Stimulated activated CD4-positive, alpha-beta T cell treated with anti-CD3 and anti-CD28 coated beads, TNF-alpha, amount 100 ng/mL, for 48 hours (primary cell): ENCODE data around the gene TOGARAM1.

Source experiments
- DNase-seq, 3 donors: peaks; one replicate each; pipeline ENCODE4 v3.0.0-alpha.2; 2020; ENCODE audit warnings: low read depth in 3 of 3

Gene TOGARAM1, protein sequence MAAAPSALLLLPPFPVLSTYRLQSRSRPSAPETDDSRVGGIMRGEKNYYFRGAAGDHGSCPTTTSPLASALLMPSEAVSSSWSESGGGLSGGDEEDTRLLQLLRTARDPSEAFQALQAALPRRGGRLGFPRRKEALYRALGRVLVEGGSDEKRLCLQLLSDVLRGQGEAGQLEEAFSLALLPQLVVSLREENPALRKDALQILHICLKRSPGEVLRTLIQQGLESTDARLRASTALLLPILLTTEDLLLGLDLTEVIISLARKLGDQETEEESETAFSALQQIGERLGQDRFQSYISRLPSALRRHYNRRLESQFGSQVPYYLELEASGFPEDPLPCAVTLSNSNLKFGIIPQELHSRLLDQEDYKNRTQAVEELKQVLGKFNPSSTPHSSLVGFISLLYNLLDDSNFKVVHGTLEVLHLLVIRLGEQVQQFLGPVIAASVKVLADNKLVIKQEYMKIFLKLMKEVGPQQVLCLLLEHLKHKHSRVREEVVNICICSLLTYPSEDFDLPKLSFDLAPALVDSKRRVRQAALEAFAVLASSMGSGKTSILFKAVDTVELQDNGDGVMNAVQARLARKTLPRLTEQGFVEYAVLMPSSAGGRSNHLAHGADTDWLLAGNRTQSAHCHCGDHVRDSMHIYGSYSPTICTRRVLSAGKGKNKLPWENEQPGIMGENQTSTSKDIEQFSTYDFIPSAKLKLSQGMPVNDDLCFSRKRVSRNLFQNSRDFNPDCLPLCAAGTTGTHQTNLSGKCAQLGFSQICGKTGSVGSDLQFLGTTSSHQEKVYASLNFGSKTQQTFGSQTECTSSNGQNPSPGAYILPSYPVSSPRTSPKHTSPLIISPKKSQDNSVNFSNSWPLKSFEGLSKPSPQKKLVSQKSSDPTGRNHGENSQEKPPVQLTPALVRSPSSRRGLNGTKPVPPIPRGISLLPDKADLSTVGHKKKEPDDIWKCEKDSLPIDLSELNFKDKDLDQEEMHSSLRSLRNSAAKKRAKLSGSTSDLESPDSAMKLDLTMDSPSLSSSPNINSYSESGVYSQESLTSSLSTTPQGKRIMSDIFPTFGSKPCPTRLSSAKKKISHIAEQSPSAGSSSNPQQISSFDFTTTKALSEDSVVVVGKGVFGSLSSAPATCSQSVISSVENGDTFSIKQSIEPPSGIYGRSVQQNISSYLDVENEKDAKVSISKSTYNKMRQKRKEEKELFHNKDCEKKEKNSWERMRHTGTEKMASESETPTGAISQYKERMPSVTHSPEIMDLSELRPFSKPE (N-terminal part only)

DNA sequence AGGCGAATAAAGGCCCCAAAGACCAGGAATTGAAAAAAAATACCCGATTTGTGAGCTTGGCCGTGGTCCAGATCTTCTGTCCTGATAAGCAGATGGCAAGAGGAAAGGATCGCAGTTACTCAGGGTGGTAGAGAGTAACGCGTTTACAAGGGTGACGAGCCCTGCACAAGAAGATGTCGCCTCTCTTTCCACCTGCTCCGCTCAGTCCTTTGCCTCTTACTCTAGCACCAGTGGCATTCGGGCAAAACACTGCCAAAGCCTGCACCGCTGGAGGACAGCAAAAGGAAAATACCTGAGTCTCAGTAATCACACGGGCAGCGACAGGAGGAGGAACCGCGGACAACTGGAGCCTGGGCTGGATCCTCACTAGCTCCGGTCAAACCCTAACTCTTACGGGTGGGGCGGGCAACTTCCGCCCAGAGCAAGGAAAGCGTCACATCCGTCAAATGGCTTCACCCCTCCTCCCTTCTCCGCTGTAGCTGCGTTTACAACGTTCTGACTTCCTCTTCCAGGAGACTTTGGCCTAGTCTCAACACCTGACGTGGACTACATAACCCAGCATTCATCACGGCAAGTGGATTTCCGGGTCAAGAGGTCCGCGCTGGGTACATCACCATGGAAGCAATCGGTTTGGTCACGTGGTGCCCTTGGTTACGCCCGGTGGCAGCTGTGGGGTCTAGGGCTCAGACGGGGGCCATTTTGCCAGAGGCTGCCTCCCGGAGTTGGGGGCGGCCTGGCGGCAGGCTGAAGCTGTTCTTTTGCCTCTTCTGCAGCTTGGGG, at the start of gene TOGARAM1, which contains the start of gene KLHL28:
TSS of gene TOGARAM1 (plus strand) at position 637 of the 780 bp plus-strand sequence. CDS start 232 bp downstream, outside the sequence.
TSS of gene KLHL28 (minus strand) at position 394 of the 780 bp plus-strand sequence. CDS start 16,019 bp downstream, outside the sequence.
- peak; percentile 90 to 94 (median 92) for DNase-seq

DNA sequence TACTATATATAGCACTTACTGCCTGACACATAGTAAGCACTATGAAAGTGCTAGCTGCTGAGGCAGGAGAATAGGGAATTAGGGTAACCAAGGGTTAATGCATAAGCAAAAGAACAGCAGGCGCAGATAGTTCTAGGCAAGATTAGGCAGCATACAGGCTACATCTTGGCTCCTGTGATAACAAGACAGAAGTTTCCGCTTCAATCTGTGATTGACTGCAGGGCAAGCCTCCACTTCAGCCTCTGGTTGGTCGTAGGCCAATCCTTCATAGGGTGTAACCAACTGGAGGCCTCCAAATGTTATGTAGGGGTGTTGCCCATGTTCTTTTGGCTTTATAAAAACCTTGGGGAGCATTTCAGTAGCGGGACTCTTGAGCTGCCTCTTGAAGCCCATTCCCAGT, 47.1 kb upstream of the TOGARAM1 start:
- no peak for DNase-seq

DNA sequence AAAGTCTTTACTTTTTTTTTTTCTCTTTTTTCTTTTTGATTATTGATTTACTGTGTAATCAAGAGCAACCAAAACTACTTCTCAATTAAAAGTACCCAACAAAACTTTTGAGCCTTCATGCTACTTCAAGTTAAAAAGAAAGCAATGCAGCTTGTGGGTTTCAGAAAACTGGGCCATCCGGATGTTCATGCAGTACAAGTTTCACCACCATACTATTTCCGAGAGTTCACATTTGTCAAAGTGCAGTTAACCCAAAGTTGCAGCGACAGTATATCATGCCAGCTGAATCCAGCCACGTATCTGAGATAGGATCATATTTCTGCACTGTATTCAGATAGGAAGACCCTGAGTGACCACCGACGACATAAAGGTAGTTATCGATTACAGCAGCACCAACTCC, 33.2 kb upstream of the TOGARAM1 start:
- DNase-seq: no peak

DNA sequence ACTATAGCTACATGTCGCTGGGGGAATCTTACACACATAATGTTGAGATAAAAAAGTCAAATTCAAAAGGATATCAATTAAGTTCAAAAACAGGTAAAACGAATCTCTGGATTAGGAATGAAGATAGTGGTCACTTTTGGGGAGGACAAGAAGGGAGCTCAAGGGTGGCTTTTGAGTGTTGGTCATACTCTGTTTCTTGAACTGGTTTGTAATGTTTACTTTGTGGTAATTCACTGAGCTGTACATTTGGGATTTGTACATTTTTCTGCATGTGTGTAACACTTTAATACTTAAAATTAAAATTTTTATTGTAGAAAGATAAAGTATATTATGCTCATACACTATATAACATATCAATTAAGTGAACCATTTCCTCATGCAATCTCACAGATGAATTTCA, 26.8 kb upstream of the TOGARAM1 start:
- DNase-seq: no peak

DNA sequence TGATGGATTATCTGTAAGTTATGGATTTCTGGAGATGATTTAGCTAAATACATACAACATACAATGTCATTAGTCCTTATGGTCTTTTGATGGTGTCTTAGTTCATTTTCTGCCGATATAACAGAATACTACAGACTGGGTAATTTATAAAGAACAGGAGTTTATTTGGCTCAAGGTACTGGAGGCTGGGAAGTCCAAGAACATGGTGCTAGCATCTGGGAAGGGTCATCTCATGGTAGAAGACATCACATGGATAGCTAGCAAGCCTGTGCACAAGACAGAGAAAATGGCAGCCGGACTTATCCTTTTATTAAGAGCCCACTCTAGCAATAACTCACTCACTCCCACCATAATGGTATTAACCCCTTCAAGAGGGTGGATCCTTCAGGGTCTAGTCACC, 24.4 kb upstream of the TOGARAM1 start:
- DNase-seq: no peak

DNA sequence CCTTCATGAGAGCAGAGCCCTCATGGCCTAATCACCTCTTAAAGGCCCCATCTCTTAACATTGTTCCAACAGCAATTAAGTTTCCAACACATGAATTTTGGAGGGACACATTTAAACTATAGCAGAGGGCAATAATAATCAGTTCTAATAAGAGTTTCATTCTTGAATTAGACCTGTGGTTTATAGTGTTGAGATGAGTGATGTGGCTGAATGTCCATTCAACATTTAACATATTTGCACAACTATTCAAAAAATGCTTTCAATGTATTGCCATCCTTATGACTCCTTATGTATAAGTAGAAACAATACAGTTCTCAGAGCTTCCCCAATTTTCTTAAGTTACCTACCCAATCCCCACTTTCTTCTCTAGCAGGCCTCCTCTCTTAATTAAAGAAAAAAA, 21.8 kb upstream of the TOGARAM1 start:
- no peak for DNase-seq

DNA sequence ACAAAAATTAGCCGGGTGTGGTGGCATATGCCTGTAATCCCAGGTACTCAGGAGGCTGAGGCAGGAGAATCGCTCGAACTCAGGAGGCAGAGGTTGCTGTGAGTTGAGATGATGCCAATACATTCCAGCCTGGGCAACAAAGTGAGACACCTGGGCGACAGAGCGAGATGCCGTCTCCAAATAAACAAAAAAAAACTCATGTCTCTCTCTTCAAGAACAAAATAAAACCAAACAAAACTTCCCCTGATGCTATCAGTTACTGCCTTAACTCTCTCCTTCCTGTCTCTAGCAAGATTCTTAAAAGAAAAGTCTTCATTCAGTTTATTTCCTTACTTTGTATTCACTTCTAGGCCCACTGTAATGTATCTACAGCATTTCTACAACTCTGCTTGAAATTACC, 21.0 kb upstream of the TOGARAM1 start:
- DNase-seq: no peak

DNA sequence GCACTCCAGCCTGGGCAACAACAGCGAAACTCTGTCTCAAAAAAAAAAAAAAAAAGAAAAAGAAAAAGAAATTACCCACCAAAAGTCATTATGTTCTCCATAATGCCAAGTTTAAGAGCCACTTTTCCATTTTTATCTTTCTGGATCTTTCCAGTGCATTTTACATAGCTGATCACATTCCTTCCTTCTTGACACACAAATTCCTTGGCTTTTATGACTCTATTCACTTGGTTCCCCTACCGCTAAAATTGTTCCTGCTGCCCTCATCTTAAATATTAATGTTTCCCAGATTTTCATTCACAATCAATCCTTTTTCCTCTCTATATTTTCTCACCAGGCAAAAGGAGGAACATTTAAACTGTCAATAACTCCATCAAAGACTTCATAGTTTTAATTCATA, 20.4 kb upstream of the TOGARAM1 start:
- DNase-seq: no peak

DNA sequence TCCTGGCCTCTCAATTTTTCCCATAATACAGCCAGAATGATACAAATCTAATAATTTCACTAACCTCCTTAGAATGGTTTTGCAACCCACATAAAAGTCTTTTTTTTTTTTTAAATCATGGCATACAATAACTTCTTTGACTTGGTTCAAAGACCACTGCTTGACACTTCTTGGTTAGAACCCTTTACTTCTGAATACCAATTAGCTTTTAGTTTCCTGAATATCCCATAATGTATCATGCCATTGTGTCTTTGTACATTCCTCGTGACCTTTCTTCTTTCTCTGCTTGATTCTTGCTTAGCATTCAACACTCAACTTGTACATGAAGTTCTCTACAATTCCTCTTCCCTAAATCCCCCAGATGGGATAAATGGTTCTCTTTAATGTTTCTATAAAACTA, 19.6 kb upstream of the TOGARAM1 start:
- no peak for DNase-seq

DNA sequence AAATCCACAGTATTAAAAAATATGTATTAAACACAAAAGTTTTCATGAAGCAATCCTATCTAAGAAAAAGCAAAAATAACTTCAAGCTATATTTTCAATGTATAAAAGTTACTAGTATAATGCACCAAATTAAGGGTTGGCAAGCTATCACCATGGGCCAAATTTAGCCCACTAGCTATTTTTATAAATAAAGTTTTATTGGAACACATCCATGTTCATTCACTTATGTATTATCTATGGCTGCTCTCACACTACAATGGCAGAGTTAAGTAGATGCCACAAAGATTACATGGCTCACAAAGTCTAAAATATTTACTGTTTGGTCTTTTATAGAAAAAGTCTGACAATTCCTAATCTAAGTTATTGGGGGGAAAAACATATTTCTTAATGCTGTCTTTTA, 17.9 kb upstream of the TOGARAM1 start:
- DNase-seq: no peak

DNA sequence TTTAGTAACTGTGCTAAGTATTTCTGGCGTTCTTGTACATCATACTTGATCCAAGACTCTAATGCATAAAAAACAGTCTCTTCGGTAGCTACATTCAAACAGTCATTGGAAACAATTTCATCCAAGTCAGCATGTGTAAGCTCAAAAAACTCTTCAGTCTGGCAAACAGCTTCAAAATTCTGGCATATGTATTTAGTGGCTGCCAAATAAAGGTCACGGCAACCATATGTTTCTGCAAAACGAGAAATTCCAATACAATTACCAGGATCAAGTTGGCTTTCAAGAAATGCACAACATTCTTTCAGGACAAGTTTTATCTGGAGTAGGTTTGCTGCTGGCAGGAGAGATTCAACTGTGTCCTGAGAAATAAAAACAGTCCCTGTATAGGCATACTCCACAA, 16.7 kb upstream of the TOGARAM1 start:
- no peak for DNase-seq

DNA sequence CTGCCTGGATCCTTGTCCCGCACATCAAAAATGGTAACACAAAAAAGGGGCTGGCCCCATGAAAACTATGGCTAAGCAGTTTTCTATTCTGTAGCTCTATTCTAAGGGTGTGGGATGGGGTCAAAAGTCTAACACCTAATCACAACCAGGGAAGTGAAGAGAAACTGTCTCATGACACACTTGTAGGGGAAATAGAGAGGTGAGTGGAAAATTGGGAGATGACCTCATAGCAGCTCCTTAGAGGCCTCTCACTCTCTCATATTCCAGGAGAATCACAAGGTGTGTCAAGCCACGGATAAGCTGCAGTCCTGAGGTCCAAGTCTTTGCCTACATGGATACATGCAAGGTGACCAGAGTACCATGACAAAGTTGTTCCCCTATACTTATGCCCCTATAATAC, 10.9 kb upstream of the TOGARAM1 start:
- no peak for DNase-seq

DNA sequence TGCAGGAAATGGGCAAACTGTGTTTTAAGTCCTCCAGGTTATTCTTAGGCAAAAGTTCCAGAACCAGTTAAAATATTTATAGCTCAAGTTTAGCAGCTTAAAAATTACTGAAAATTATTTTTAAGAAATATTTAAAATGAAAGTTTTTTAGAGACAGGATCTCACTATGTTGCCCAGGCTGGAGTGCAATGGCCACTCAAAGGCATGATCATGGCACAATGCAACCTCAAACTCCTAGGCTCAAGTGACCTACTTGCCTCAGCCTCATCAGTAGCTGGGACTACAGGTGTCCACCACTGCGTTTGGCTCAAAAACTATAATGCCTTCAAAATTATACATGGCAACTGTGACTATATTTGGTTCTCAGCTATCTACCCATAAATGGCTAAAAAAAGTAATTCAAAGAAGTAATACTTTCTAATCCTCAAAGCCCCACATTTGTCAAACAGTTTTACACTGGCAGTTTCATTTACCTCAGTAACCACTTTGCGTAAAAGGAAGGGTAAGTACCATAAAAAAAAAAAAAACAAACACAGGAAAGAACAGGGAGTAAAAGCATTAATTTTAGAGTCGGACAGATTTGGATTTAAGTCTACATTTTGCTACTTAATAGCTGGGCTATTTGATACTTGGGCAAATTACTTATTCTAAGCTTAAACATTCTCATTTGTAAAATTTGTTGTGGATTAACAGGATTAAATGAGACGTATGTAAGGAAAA, 9.4 kb upstream of the TOGARAM1 start:
- no peak for DNase-seq

DNA sequence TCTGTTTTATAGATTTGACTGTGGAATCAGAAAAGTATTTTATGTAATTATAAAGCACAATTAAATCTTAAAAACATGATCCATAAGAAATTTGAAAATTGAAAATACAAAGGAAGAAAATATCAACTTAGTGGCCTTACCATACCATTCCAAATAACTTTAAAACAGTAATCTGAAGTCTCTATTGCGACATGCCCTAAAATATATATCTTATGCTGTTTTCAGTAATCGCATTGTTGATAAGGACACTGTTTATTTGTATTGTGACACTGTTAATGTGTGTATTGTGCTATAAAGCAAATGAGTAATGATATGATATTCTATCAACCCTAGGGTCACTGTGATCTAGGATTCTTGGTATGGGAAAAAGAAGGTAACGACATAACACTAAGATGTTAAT, 7.2 kb upstream of the TOGARAM1 start:
- DNase-seq: no peak

DNA sequence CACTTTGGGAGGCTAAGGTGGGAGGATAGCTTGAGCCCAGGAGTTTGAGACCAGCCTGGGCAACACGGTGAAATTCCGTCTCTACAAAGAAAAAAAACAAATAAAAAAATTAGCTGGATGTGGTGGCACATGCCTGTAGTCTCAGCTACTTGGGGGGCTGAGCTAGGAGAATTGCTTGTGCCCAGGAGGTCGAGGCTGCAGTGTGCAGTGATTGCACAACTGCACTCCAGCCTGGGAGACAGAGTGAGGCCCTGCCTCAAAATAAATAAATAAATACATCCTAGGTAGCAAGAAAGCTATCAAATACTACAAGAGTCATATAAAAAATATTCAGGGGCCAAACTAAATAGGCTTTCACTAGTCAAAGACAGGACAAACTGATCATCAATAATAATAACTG, 6.5 kb upstream of the TOGARAM1 start:
- no peak for DNase-seq

DNA sequence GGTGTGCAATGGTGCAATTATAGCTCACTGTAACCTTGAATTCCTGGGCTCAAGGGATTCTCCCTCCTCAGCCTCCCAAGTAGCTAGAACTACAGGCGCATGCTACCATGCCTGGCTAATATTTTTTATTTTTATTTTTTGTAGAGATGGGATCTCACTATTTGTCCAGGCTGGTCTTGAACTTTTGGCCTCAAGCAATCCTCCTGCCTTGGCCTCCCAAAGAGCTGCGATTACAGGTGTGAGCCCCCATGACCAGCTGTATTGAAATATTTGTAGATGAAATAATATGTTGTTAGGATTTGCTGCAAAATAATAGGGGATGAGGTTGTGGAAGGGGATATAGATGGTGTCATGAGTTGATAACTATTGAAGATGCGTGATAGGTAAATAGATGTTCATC, 5.1 kb upstream of the TOGARAM1 start:
- DNase-seq: no peak

DNA sequence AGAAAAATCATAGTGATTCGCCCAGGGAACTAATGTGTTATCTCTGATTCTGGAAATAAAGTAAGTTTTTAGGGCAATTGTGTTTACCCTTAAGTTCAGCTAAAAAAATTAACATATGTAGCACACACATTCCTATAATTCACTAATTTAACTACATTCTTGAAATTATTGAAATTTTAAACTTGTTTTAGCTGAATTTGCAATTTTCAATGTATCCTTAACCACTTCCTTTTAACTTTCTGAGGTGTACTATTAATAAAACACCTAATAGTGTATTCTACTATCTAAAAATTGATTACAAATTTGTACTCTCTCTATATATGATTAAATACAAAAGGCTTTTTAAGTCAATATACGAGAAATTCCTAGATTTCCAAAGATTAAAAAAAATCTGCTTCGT, 2.5 kb upstream of the TOGARAM1 start:
- DNase-seq: no peak

DNA sequence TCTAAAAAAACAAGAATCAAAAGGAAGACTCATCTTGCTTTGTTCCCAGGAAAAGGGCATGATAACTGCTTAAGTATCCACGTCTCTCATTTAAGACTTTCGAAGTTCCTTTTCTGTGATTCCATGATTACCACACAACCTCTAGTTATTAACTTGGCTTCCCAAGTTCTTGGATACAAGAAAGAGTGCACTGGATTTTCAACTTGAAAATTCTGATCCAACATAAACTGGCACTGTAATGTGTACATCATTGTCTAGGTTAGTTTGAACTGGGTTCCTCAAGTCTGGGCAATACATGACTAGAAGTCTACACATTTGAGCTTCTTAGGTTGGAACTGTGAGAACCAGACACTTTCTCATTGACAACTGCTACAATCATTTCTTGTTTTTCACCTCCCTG, 1.8 kb upstream of the TOGARAM1 start:
- no peak for DNase-seq

DNA sequence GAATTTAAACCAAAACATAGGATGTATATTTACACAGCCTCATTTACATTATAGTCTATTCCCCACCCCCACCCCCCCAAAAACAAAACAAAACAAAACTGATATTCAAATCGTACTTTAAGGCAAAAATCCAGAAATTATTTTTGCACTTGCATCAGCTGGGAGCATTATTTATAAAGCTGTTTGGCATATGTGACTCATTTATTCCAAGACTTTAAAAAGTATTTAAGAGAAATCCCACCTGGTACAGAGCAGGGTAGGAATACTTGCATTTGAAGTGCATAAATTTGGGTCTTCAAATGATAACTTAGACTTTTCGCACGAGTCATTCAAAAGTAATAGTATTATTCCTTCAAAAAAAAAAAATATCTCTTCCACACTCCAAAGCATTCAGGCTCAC, 1.3 kb upstream of the TOGARAM1 start:
- DNase-seq: no peak

DNA sequence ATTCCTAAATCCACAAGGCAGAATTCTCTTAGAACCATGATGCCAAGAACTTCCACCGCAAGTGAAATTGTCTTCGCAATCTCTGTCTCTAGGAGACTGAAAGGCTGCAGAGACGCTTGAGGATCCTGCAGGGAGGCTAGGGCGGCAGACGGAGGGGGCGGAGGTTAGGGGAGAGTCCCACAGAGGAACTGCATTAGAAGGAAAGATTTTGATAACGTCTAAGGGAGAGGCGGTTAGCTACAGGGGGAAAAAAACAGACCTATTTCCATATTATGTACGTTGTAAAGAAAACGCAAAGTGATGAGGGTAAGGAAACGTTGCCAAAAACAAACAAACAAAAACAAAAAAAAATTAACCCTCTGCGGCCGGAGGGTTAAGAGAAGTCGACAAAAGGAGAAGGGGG, 838 bp upstream of the TOGARAM1 start:
- DNase-seq: peak; percentile 35 to 60 (median 39)
